HCT116 (cell line): ENCODE data around the gene KIAA1328. TPM values are rescaled to one million over a fixed set of nuclear protein-coding genes. Genes with fewer than 3 reads are reported as not detected.
A peak's percentile ranks its signal among the peaks of the same experiment; 100 is the strongest.

Source experiments
- ATAC-seq: fragments of 200-7000 bp; cut with Tn5 transposase; 2 replicates; pipeline ENCODE4 v1.9.1; 2020; ENCODE audit warnings: mild to moderate bottlenecking, moderate library complexity
- BruUV-seq: library from RNA; stranded (reverse); fragments of 400-500 nt; replicated peaks from 2 replicates; lab custom pipeline; 2021; lab: Mats Ljungman, UMichigan
- CTCF ChIA-PET: fragments of 300-600 bp; sonication (Branson Sonifier 250); formaldehyde crosslinking; loops from one replicate; lab custom pipeline; 2021; ENCODE audit warnings: antibody characterized with exemption; lab: Charles Lee
- POLR2A ChIA-PET: fragments of 300-600, 350-600 bp; sonication (Branson Sonifier 250); formaldehyde crosslinking; loops from one replicate; lab custom pipeline; 2021; ENCODE audit warnings: antibody characterized with exemption; lab: Charles Lee
- RAD21 ChIA-PET, 2 experiments: fragments of 300-600 bp; sonication (Branson Sonifier 250); formaldehyde crosslinking; loops; one replicate each; lab custom pipeline; 2023; ENCODE audit warnings: low total read pairs in 2 of 2; ENCODE audit not compliant: uncharacterized antibody in 2 of 2, unreplicated experiment in 2 of 2, low non-redundant PET in 1 of 2; lab: Charles Lee
- DNase-seq: peaks from one replicate; pipeline ENCODE4 v3.0.0-alpha.2; 2010; ENCODE audit warnings: low read depth, low spot score
- H2AFZ ChIP-seq: fragments of 200-600 bp; shearing (Covaris generic), sonication (generic); 2 replicates; pipeline ENCODE4 v1.6.1; 2017; ENCODE audit warnings: low read depth, mixed run types, mixed read lengths, antibody characterized with exemption, low read length; ENCODE audit not compliant: poor library complexity, severe bottlenecking
- H3K27ac ChIP-seq: 2 replicates; pipeline ENCODE4 v1.5.1; 2012; ENCODE audit warnings: low read depth, low read length
- H3K27me3 ChIP-seq: fragments of 200-600 bp; sonication (generic); 2 replicates; pipeline ENCODE4 v1.6.1; 2016; ENCODE audit warnings: mixed run types, low read length, mixed read lengths; ENCODE audit not compliant: insufficient read depth
- H3K36me3 ChIP-seq, 2 experiments: fragments of 200-500 bp in 1 of 2; fragments of 200-600 bp in 1 of 2; sonication (Bioruptor generic) in 1 of 2; sonication (generic) in 1 of 2; 2 replicates each; pipeline versions ENCODE4 v1.5.1 to v1.6.1; 2014 to 2016; ENCODE audit warnings: low read length in 2 of 2, inconsistent platforms in 1 of 2, mixed read lengths in 1 of 2, mixed run types in 1 of 2; ENCODE audit not compliant: insufficient read depth in 2 of 2, control insufficient read depth in 1 of 2
- H3K4me1 ChIP-seq, 2 experiments: fragments of 200-600 bp in 1 of 2; sonication (generic) in 1 of 2; 2 replicates each; pipeline versions ENCODE4 v1.5.1 to v1.6.1; 2012 to 2017; ENCODE audit warnings: low read length in 2 of 2, inconsistent platforms in 1 of 2, mild to moderate bottlenecking in 1 of 2, mixed read lengths in 1 of 2, mixed run types in 1 of 2, moderate library complexity in 1 of 2; ENCODE audit not compliant: insufficient read depth in 2 of 2, control insufficient read depth in 1 of 2
- H3K4me2 ChIP-seq: fragments of 200-600 bp; sonication (generic); 2 replicates; pipeline ENCODE4 v1.6.1; 2017; ENCODE audit warnings: mixed run types, low read length, mixed read lengths
- H3K4me3 ChIP-seq, 2 experiments: fragments of 200-600 bp in 1 of 2; sonication (generic) in 1 of 2; replicated peaks in 1 of 2; 2 replicates each; pipeline ENCODE4 v1.5.1; 2011 to 2016; ENCODE audit warnings: low read length in 2 of 2, control low read depth in 1 of 2, low read depth in 1 of 2, mild to moderate bottlenecking in 1 of 2, mixed read lengths in 1 of 2, mixed run types in 1 of 2
- H3K79me2 ChIP-seq: fragments of 200-600 bp; sonication (generic); 2 replicates; pipeline ENCODE4 v1.6.1; 2017; ENCODE audit warnings: mild to moderate bottlenecking, mixed run types, low read length, moderate library complexity, mixed read lengths; ENCODE audit not compliant: insufficient read depth
- H3K9ac ChIP-seq: fragments of 200-600 bp; sonication (generic); 2 replicates; pipeline ENCODE4 v1.6.1; 2016; ENCODE audit warnings: low read length, mixed read lengths
- H3K9me2 ChIP-seq: fragments of 200-600 bp; sonication (generic), shearing (Covaris generic); 2 replicates; pipeline ENCODE4 v1.6.1; 2017; ENCODE audit warnings: mixed run types, mild to moderate bottlenecking, moderate library complexity; ENCODE audit not compliant: insufficient read depth
- H3K9me3 ChIP-seq, 2 experiments: fragments of 200-500 bp in 1 of 2; fragments of 200-600 bp in 1 of 2; sonication (Bioruptor generic) in 1 of 2; sonication (generic) in 1 of 2; 2 replicates each; pipeline ENCODE4 v1.6.1; 2014 to 2017; ENCODE audit warnings: low read length in 2 of 2, mixed read lengths in 2 of 2, inconsistent platforms in 1 of 2, low read depth in 1 of 2, mild to moderate bottlenecking in 1 of 2, mixed run types in 1 of 2, moderate library complexity in 1 of 2; ENCODE audit not compliant: control insufficient read depth in 1 of 2, insufficient read depth in 1 of 2
- H4K20me1 ChIP-seq: fragments of 200-600 bp; sonication (generic), shearing (Covaris generic); 2 replicates; pipeline ENCODE4 v1.6.1; 2017; ENCODE audit warnings: mixed run types, mild to moderate bottlenecking, moderate library complexity; ENCODE audit not compliant: insufficient read depth
- CEBPB ChIP-seq: IDR thresholded peaks from 2 replicates; pipeline ENCODE4 v1.6.1; 2012; ENCODE audit warnings: low read depth
- CTCF ChIP-seq, 3 experiments: fragments of 200-600 bp in 1 of 3; sonication (generic) in 1 of 3; IDR thresholded peaks in 2 of 3; conservative IDR thresholded peaks in 1 of 3; 2 replicates each; pipeline ENCODE4 v1.5.1; 2012 to 2017; ENCODE audit warnings: low read depth in 2 of 3, low read length in 2 of 3, antibody characterized with exemption in 1 of 3, borderline replicate concordance in 1 of 3, control low read depth in 1 of 3, mild to moderate bottlenecking in 1 of 3, mixed read lengths in 1 of 3, mixed run types in 1 of 3, moderate library complexity in 1 of 3; ENCODE audit not compliant: insufficient read depth in 1 of 3
- EGR1 ChIP-seq: IDR thresholded peaks from 2 replicates; pipeline ENCODE4 v1.6.1; 2012; ENCODE audit warnings: low read depth
- EZH2 ChIP-seq: fragments of 200-600 bp; sonication (generic); IDR thresholded peaks from 2 replicates; pipeline ENCODE4 v1.6.1; 2017; ENCODE audit warnings: antibody characterized with exemption, mixed run types
- JUND ChIP-seq: IDR thresholded peaks from 2 replicates; pipeline ENCODE4 v1.6.1; 2012
- RAD21 ChIP-seq: IDR thresholded peaks from 2 replicates; pipeline ENCODE4 v1.6.1; 2012; ENCODE audit warnings: low read depth, mild to moderate bottlenecking
- REST ChIP-seq: IDR thresholded peaks from 2 replicates; pipeline ENCODE4 v1.6.1; 2012; ENCODE audit warnings: low read depth
- SP1 ChIP-seq: IDR thresholded peaks from 2 replicates; pipeline ENCODE4 v1.6.1; 2012; ENCODE audit warnings: low read depth
- ZFX ChIP-seq: fragments of 450-650 bp; IDR thresholded peaks from 2 replicates; pipeline ENCODE4 v1.6.1; 2017
- ZNF274 ChIP-seq: fragments of 200-500 bp; sonication (Bioruptor generic); IDR thresholded peaks from 2 replicates; pipeline ENCODE4 v1.6.1; 2014; ENCODE audit warnings: mild to moderate bottlenecking, low read depth, low read length, inconsistent platforms
- intact Hi-C: fragments of 100-400 bp; cut with micrococcal nuclease; formaldehyde crosslinking; loops from 2 replicates; pipeline ENCODE4 v1.10.0; 2022
- total RNA-seq: library from RNA; stranded (reverse); gene quantifications from one replicate; pipeline ENCODE4 v1.2.1, GENCODE V29; 2021; ENCODE audit not compliant: unreplicated experiment
- TF ChIP-seq, protein P1 (sequence below): IDR thresholded peaks from 2 replicates; pipeline ENCODE4 v1.6.1; 2011; ENCODE audit warnings: mild to moderate bottlenecking, low read length, moderate library complexity; ENCODE audit not compliant: insufficient replicate concordance; ENCODE audit errors: extremely low read depth

The KIAA1328 gene
- total RNA-seq, 1 experiment from 2014 or later: 5.2 TPM

DNA sequence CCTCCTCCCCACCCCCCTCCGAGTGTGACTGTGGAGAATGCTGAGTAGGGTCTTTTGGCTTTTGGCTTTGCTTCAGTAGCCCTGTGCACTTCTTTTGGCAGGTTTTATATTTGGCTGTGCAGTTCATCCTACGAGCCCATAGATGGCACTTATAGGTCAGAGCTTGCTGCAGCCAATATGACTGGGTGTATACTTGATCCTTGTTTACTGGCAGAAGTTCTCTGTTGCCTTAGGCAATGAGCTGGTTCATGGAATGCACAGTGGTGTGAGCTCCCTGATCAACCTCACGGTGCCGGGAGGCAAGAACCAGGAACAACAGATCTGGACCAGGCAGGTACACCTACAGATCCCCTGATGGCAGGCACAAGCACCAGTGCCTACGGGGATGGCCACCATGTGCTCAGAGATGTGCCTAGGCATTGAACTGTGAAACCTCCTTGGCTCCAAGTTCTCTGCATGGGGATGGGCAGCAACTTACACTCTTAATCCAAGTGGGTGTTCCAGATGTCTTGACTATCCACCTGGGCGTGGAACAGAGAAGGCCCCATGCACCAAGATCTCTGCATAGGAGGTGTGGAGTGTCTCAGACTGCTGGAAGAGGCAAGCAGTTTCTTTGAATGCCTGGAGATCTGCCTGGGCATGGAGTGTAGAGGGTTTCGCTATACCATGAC is 190.4 kb downstream of the KIAA1328 start:
- no peak overlapping the region for H2AFZ ChIP-seq
- no peaks in the 10 kb centered on the region for H3K9me3 ChIP-seq
- DNase-seq (no peak), ATAC-seq (peak; percentile 93)
- H3K27ac ChIP-seq: no peak overlapping the region
- no peak overlapping the region for H3K4me2 ChIP-seq
- TF ChIP-seq, protein P1, sequence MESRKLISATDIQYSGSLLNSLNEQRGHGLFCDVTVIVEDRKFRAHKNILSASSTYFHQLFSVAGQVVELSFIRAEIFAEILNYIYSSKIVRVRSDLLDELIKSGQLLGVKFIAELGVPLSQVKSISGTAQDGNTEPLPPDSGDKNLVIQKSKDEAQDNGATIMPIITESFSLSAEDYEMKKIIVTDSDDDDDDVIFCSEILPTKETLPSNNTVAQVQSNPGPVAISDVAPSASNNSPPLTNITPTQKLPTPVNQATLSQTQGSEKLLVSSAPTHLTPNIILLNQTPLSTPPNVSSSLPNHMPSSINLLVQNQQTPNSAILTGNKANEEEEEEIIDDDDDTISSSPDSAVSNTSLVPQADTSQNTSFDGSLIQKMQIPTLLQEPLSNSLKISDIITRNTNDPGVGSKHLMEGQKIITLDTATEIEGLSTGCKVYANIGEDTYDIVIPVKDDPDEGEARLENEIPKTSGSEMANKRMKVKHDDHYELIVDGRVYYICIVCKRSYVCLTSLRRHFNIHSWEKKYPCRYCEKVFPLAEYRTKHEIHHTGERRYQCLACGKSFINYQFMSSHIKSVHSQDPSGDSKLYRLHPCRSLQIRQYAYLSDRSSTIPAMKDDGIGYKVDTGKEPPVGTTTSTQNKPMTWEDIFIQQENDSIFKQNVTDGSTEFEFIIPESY: no peak
- no peak for TF ChIP-seq CEBPB
- peak in 2 of 3 experiments; percentile 49 to 53; a peak in 4 of 6 replicates for TF ChIP-seq CTCF (IDR thresholded peaks at IDR 0.05 in 2 of 3, conservative IDR thresholded peaks at IDR 0.05 in 1 of 3; ENCODE audit: borderline replicate concordance in 1 of 3, insufficient read depth in 1 of 3, low read depth in 2 of 3, low read length in 2 of 3)
- TF ChIP-seq EGR1: no peak
- TF ChIP-seq JUND: no peak
- no peak for TF ChIP-seq ZFX
- no peak for TF ChIP-seq REST
- no peak for TF ChIP-seq ZNF274
- TF ChIP-seq SP1: no peak
- peak; percentile 43; the same call in 1 of the 2 replicates for TF ChIP-seq RAD21
- no peak for TF ChIP-seq EZH2
- no peaks in the 10 kb centered on the region for H3K4me1 ChIP-seq
- ChIA-PET POLR2A (no interaction called here), CTCF (no interaction called here), RAD21 (no interaction called here)
- BruUV-seq: no TSS peak
- no peaks in the 10 kb centered on the region; the same call in 1 of the 2 replicates for H4K20me1 ChIP-seq
- H3K79me2 ChIP-seq: no peaks in the 10 kb centered on the region
- no peak overlapping the region for H3K9ac ChIP-seq
- no peaks in the 10 kb centered on the region for H3K36me3 ChIP-seq
- H3K9me2 ChIP-seq: no peaks in the 10 kb centered on the region
- no peak overlapping the region for H3K4me3 ChIP-seq
- H3K27me3 ChIP-seq: no peaks in the 10 kb centered on the region
- intact Hi-C loops: no loop called here
